Testis (tissue), 3 donors: ENCODE data around the gene FMOD. TPM values are rescaled to one million over a fixed set of nuclear protein-coding genes. Genes with fewer than 3 reads are reported as not detected.

Experiments used
- DNase-seq: peaks from one replicate; pipeline ENCODE4 v3.0.0-alpha.2; 2019
- H3K27ac ChIP-seq, 2 donors: fragments of 200-600 bp; sonication (generic); one replicate each; pipeline ENCODE4 v1.5.1; 2019
- H3K27me3 ChIP-seq: fragments of 200-600 bp; sonication (generic); one replicate; pipeline ENCODE4 v1.5.1; 2019
- H3K36me3 ChIP-seq: fragments of 200-600 bp; sonication (generic); one replicate; pipeline ENCODE4 v1.5.1; 2017; ENCODE audit warnings: low read depth; ENCODE audit errors: missing control alignments
- H3K4me1 ChIP-seq: fragments of 200-600 bp; sonication (generic); one replicate; pipeline ENCODE4 v1.5.1; 2019
- H3K4me3 ChIP-seq, 2 donors: fragments of 200-600 bp; sonication (generic); one replicate each; pipeline ENCODE4 v1.5.1; 2017 to 2019
- H3K9me3 ChIP-seq: fragments of 200-600 bp; sonication (generic); one replicate; pipeline ENCODE4 v1.5.1; 2017
- POLR2A ChIP-seq: fragments of 450-650 bp; IDR thresholded peaks from one replicate; pipeline ENCODE4 v1.6.1; 2017; ENCODE audit warnings: antibody characterized with exemption, mild to moderate bottlenecking, moderate library complexity
- WGBS, 2 donors: methylation state at CpG; one replicate each; pipeline ENCODE4 v1.1.5; 2018; 5-methylcytosine and 5-hydroxymethylcytosine counted together
- intact Hi-C: fragments of 100-400 bp; cut with DNase I; formaldehyde crosslinking; loops from one replicate; pipeline ENCODE4 v1.15.1; 2023; ENCODE audit warnings: low total_unique reads
- polyA plus RNA-seq: library from polyadenylated mRNA; stranded (reverse); fragments of 350-450 nt; fragmentation: Illumina TruSeq; extraction: RNeasy Lipid Tissue Mini Kit (QIAGEN cat#74804); gene quantifications from one replicate; pipeline ENCODE4 v1.2.3, GENCODE V29; 2014; ENCODE audit warnings: low read depth, low replicate concordance; ENCODE audit not compliant: insufficient read depth
- total RNA-seq, 2 donors: library from RNA; depleted of rRNA; stranded (reverse); fragments of >200 nt; gene quantifications; one replicate each; pipeline ENCODE4 v1.2.3, GENCODE V29; 2016
- TF ChIP-seq, protein P1 (sequence below), 3 experiments: fragments of 450-650 bp in 2 of 3; fragments of 200-600 bp in 1 of 3; sonication (generic) in 1 of 3; IDR thresholded peaks; one replicate each; pipeline ENCODE4 v1.5.1; 2016 to 2019; ENCODE audit warnings: antibody characterized with exemption in 3 of 3, mild to moderate bottlenecking in 2 of 3, moderate library complexity in 1 of 3

The FMOD gene
- total and polyA plus RNA-seq, 3 donors from 2014 or later = 5.2 to 26.4 (median 9.5) TPM

GRCh38 chr1:203388683-203389082 is 37.8 kb upstream of the FMOD start:
- H3K4me1 ChIP-seq = no peaks in the 10 kb centered on the region
- WGBS, 2 donors = 90 to 95% methylated on average over 3 of the region's 3 CpGs
- H3K36me3 ChIP-seq = no peaks in the 10 kb centered on the region
- H3K9me3 ChIP-seq = no peaks in the 10 kb centered on the region
- no peak for TF ChIP-seq POLR2A
- TF ChIP-seq, protein P1, sequence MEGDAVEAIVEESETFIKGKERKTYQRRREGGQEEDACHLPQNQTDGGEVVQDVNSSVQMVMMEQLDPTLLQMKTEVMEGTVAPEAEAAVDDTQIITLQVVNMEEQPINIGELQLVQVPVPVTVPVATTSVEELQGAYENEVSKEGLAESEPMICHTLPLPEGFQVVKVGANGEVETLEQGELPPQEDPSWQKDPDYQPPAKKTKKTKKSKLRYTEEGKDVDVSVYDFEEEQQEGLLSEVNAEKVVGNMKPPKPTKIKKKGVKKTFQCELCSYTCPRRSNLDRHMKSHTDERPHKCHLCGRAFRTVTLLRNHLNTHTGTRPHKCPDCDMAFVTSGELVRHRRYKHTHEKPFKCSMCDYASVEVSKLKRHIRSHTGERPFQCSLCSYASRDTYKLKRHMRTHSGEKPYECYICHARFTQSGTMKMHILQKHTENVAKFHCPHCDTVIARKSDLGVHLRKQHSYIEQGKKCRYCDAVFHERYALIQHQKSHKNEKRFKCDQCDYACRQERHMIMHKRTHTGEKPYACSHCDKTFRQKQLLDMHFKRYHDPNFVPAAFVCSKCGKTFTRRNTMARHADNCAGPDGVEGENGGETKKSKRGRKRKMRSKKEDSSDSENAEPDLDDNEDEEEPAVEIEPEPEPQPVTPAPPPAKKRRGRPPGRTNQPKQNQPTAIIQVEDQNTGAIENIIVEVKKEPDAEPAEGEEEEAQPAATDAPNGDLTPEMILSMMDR (IDR thresholded peaks at IDR 0.05) = no peak
- no peak for DNase-seq
- no peak overlapping the region for H3K27ac ChIP-seq
- H3K4me3 ChIP-seq = no peak overlapping the region
- H3K27me3 ChIP-seq = no peaks in the 10 kb centered on the region
- intact Hi-C loops = no loop called here

DNA sequence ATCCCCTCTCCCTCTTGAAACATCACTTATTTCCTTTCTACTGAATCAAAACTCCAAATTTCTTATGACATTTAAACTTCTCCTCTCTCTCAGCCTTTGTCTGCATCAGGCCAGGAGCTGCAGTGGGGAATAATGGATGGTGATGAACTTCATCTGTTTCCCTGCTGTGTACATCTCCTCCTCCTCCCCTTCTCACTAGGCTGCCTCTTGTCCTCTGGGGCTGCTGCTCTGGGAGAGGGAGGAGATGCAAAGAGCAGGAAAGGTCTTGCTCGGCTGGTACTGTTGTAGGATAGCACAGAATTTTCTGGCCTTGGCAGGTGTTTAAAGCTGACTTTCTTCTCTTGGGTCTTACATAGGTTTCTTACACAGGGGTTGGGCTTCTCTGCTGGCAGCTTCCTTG is 31.1 kb upstream of the FMOD start:
- no peak for DNase-seq
- Histone ChIP-seq H3K4me1 (peaks cover 12% of the 10 kb centered on the region), H3K27me3 (no peaks in the 10 kb centered on the region), H3K9me3 (no peaks in the 10 kb centered on the region), H3K4me3 (no peak overlapping the region), H3K36me3 (no peaks in the 10 kb centered on the region), H3K27ac (no peak overlapping the region)
- intact Hi-C loops = no loop called here
- TF ChIP-seq, protein P1 (IDR thresholded peaks at IDR 0.05) = no peak
- TF ChIP-seq POLR2A = no peak
- 65 to 96% methylated on average over 1 of the region's 1 CpG for WGBS, 2 donors

GRCh38 chr1:203381151-203381751 is 30.3 kb upstream of the FMOD start:
- 57 to 66% methylated on average over 2 of the region's 2 CpGs for WGBS, 2 donors
- H3K4me3 ChIP-seq = no peak overlapping the region
- H3K4me1 ChIP-seq = peaks cover 12% of the 10 kb centered on the region
- H3K27me3 ChIP-seq = no peaks in the 10 kb centered on the region
- intact Hi-C loops = no loop called here
- H3K27ac ChIP-seq = no peak overlapping the region
- no peaks in the 10 kb centered on the region for H3K9me3 ChIP-seq
- H3K36me3 ChIP-seq = no peaks in the 10 kb centered on the region
- TF ChIP-seq POLR2A = no peak
- TF ChIP-seq, protein P1 (IDR thresholded peaks at IDR 0.05) = no peak
- no peak for DNase-seq

GRCh38 chr1:203380420-203381150 is 29.7 kb upstream of the FMOD start:
- intact Hi-C loops = no loop called here
- Histone ChIP-seq H3K9me3 (no peaks in the 10 kb centered on the region), H3K27me3 (no peaks in the 10 kb centered on the region), H3K36me3 (no peaks in the 10 kb centered on the region), H3K27ac (no peak overlapping the region), H3K4me3 (no peak overlapping the region), H3K4me1 (peaks cover 12% of the 10 kb centered on the region)
- no peak for DNase-seq
- 80 to 81% methylated on average over 4 of the region's 4 CpGs for WGBS, 2 donors
- TF ChIP-seq POLR2A = no peak
- TF ChIP-seq, protein P1 (IDR thresholded peaks at IDR 0.05) = no peak
